Mesendoderm (in vitro differentiated cells): ENCODE data around the gene MTCH1.
"Not testable (repeated sequence)": the region's sequence is repeated elsewhere in the genome, so short reads cannot be mapped to it uniquely, and the experiment has no call there.

ENCODE experiments used
- DNase-seq: peaks from one replicate; pipeline ENCODE4 v3.0.0; 2013
- H2AK5ac ChIP-seq: 2 replicates; pipeline ENCODE4 v1.6.1; 2013; ENCODE audit warnings: low read length, inconsistent platforms
- H2BK120ac ChIP-seq: 2 replicates; pipeline ENCODE4 v1.6.1; 2013; ENCODE audit warnings: low read depth, mild to moderate bottlenecking, low read length, moderate library complexity, mixed read lengths
- H2BK15ac ChIP-seq: replicated peaks from 2 replicates; pipeline ENCODE4 v1.6.1; 2013; ENCODE audit warnings: low read depth, mild to moderate bottlenecking, moderate library complexity
- H2BK5ac ChIP-seq: 2 replicates; pipeline ENCODE4 v1.6.1; 2013; ENCODE audit warnings: low read length, inconsistent platforms
- H3K18ac ChIP-seq: 2 replicates; pipeline ENCODE4 v1.6.1; 2013; ENCODE audit warnings: mild to moderate bottlenecking, low read length, mixed read lengths
- H3K23ac ChIP-seq: one replicate; pipeline ENCODE4 v1.6.1; 2013; ENCODE audit warnings: low read length
- H3K27ac ChIP-seq: 2 replicates; pipeline ENCODE4 v1.5.1; 2013; ENCODE audit warnings: low read depth, mild to moderate bottlenecking, inconsistent platforms, low read length, moderate library complexity
- H3K27me3 ChIP-seq: 2 replicates; pipeline ENCODE4 v1.6.1; 2013; ENCODE audit warnings: low read length, control low read depth, mild to moderate bottlenecking, inconsistent platforms; ENCODE audit not compliant: insufficient read depth, poor library complexity
- H3K36me3 ChIP-seq: 2 replicates; pipeline ENCODE4 v1.6.1; 2013; ENCODE audit warnings: low read length, inconsistent platforms; ENCODE audit not compliant: control insufficient read depth, insufficient read depth
- H3K4ac ChIP-seq: one replicate; pipeline ENCODE4 v1.6.1; 2013; ENCODE audit warnings: low read depth, mild to moderate bottlenecking, low read length, moderate library complexity
- H3K4me1 ChIP-seq: 2 replicates; pipeline ENCODE4 v1.6.1; 2013; ENCODE audit warnings: low read depth, low read length, inconsistent platforms; ENCODE audit not compliant: control insufficient read depth
- H3K4me2 ChIP-seq: 2 replicates; pipeline ENCODE4 v1.6.1; 2013; ENCODE audit warnings: low read length
- H3K4me3 ChIP-seq: 2 replicates; pipeline ENCODE4 v1.5.1; 2013; ENCODE audit warnings: mild to moderate bottlenecking, low read length
- H3K56ac ChIP-seq: one replicate; pipeline ENCODE4 v1.6.1; 2013; ENCODE audit warnings: low read length
- H3K79me1 ChIP-seq: 2 replicates; pipeline ENCODE4 v1.6.1; 2013; ENCODE audit warnings: low read length, inconsistent platforms
- H3K79me2 ChIP-seq: 2 replicates; pipeline ENCODE4 v1.6.1; 2013; ENCODE audit warnings: mild to moderate bottlenecking, low read length; ENCODE audit not compliant: control insufficient read depth, insufficient read depth
- H3K9ac ChIP-seq: 2 replicates; pipeline ENCODE4 v1.6.1; 2013; ENCODE audit warnings: low read length, inconsistent platforms
- H4K5ac ChIP-seq: one replicate; pipeline ENCODE4 v1.6.1; 2013; ENCODE audit warnings: low read length
- H4K8ac ChIP-seq: one replicate; pipeline ENCODE4 v1.6.1; 2013; ENCODE audit warnings: low read depth, mild to moderate bottlenecking, control low read depth, low read length, moderate library complexity
- WGBS: extraction: QIAGEN DNeasy Blood & Tissue Kit; methylation state at CpG from one replicate; pipeline ENCODE4 v1.1.7; 2013; ENCODE audit warnings: low lambda C conversion rate, missing lambda C conversion rate; ENCODE audit not compliant: insufficient coverage; ENCODE audit errors: extremely low coverage; 5-methylcytosine and 5-hydroxymethylcytosine counted together

MTCH1 gene

DNA sequence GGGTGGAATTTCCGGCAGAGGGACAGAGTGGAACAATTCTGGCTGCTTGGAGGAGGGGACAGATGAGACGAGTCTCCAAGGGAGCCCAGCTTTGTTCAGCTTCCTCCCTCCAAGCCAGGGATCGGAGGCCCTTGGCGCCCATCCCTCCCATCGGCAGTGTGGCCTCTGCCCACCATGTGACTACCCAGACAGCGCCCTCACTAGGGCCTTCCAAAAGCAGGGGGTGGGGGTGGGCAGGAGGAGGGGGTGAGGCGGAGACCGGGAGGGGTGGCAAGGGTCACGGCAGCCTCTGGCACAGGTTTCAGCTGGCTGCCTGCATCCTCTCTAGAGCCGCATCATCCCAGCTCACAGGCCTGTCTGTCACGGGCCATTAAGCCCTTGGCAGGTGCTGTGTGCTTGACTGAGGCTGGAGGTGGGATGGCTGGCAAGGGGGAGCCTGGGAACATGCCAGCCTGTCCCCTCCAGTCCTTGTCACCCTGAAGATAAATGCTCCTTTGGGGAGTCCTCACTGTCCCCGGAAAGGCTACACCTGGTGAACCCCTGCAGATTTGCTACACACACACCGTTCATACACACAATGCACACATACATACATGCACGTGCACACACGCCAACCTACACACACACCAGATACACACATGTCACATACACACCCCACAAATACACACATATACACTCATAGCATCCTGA is 13.2 kb upstream of the MTCH1 start:
- H3K27ac ChIP-seq = no peak overlapping the region
- no peak overlapping the region for H2BK5ac ChIP-seq
- no peak overlapping the region for H3K23ac ChIP-seq
- no peak overlapping the region for H3K4ac ChIP-seq
- H4K5ac ChIP-seq = no peak overlapping the region
- no peak overlapping the region for H4K8ac ChIP-seq
- no peak overlapping the region for H3K18ac ChIP-seq
- no peak for DNase-seq
- H3K56ac ChIP-seq = no peak overlapping the region
- no peaks in the 10 kb centered on the region for H3K36me3 ChIP-seq
- H2BK15ac ChIP-seq = no peak overlapping the region
- no peak overlapping the region for H3K4me3 ChIP-seq
- WGBS = no CpG with 5 or more reads among the region's 15 CpGs
- no peaks in the 10 kb centered on the region for H3K4me1 ChIP-seq
- H2AK5ac ChIP-seq = no peak overlapping the region
- no peaks in the 10 kb centered on the region for H3K27me3 ChIP-seq
- no peaks in the 10 kb centered on the region for H3K79me2 ChIP-seq
- H3K4me2 ChIP-seq = no peak overlapping the region
- no peaks in the 10 kb centered on the region for H3K79me1 ChIP-seq
- H3K9ac ChIP-seq = no peak overlapping the region
- H2BK120ac ChIP-seq = no peak overlapping the region

DNA sequence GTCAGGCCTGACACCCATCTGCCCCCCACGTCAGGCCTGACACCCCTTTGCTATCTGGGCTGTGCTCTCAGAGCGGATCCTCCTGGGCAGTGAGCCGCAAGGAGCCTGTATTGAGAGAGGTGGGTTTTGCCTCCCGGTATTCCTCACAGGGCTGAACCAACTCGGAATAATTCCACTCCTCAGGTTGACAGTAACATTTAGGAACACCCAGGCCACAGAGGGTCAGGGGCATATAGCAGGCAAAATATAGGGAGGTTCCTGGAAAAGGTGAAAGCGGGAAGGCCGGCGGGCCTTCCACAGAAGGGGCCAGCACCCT is 12.7 kb upstream of the MTCH1 start:
- Histone ChIP-seq H3K23ac (no peak overlapping the region), H3K79me1 (no peaks in the 10 kb centered on the region), H4K8ac (no peak overlapping the region), H3K36me3 (no peaks in the 10 kb centered on the region), H2BK120ac (no peak overlapping the region), H4K5ac (no peak overlapping the region), H3K27me3 (no peaks in the 10 kb centered on the region), H3K79me2 (no peaks in the 10 kb centered on the region), H3K4me1 (no peaks in the 10 kb centered on the region), H2AK5ac (no peak overlapping the region), H2BK15ac (no peak overlapping the region), H3K9ac (no peak overlapping the region), H3K27ac (no peak overlapping the region), H3K56ac (no peak overlapping the region), H3K4me3 (no peak overlapping the region), H3K4ac (no peak overlapping the region), H3K4me2 (no peak overlapping the region), H3K18ac (no peak overlapping the region), H2BK5ac (no peak overlapping the region)
- no CpG with 5 or more reads among the region's 8 CpGs for WGBS
- DNase-seq = no peak

DNA sequence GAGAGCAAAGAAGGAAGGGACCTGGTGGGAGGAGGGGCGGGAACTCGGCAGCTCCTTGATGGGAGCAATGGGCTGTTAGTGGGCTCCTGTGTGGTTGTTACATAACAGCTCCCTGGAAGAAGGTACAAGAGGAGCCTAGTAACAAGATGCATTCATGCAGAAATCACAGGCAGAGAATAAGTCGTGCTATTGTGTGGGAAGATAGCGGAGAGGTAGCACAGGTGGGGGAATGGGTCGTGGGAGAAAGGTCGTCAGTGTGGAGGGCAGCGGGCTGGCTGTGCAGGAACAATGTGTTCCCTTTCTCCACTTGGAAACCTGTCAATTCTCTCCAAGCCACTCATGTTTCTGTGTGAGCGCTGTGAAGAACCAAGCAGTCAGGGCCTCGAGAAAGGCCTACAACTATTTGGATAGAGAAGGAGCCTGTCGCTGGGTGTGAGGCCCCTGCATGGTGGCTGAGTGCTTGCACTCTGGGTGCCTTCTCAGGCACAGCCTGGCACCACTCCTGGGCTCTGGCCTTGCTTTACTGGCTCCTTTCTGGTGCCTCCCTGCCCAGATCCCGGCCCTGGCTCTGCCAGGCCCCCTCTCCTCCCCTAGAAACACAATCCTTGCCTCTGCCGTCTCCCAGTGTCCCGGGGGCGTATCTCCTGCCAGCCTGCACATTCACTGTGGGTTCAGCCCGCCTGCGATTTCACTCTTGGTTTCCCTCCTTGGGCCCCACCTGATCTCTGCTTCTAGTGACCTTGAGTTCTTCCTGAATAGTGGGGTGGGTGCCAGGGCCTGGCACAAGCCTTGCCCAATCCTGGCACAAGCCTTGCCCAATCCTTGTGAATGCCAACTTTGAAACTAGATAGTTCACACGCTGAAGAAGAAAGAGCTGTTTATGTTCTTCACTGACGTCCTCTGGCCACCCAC is 12.1 kb upstream of the MTCH1 start:
- H3K4me3 ChIP-seq = no peak overlapping the region
- no peak overlapping the region for H4K8ac ChIP-seq
- no peak overlapping the region for H2BK5ac ChIP-seq
- no peak overlapping the region for H2BK120ac ChIP-seq
- H3K23ac ChIP-seq = no peak overlapping the region
- H3K4ac ChIP-seq = no peak overlapping the region
- H3K79me2 ChIP-seq = no peaks in the 10 kb centered on the region
- no peak overlapping the region for H4K5ac ChIP-seq
- H3K56ac ChIP-seq = no peak overlapping the region
- H3K4me1 ChIP-seq = no peaks in the 10 kb centered on the region
- H2BK15ac ChIP-seq = no peak overlapping the region
- H3K36me3 ChIP-seq = no peaks in the 10 kb centered on the region
- no peaks in the 10 kb centered on the region for H3K27me3 ChIP-seq
- H3K9ac ChIP-seq = no peak overlapping the region
- no peak overlapping the region for H3K18ac ChIP-seq
- no peak for DNase-seq
- H3K4me2 ChIP-seq = no peak overlapping the region
- H2AK5ac ChIP-seq = no peak overlapping the region
- no peak overlapping the region for H3K27ac ChIP-seq
- no peaks in the 10 kb centered on the region for H3K79me1 ChIP-seq
- WGBS = no CpG with 5 or more reads among the region's 18 CpGs

DNA sequence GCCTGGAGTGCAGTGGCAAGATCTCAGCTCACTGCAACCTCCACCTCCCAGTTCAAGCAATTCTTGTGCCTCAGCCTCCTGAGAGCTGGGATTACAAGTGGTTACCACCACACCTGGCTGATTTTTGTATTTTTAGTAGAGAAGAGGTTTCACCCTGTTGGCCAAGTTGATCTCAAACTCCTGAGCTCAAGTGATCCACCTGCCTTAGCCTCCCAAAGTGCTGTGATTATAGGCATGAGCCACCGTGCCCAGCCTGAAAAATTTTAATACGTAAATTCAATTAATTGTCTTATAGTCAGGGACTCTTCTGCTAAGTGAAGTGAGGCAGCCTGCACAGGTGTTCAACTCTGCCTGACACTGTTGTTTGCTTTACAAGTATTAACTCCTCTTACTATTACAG is 4.4 kb upstream of the MTCH1 start:
- H3K4ac ChIP-seq, H2BK5ac ChIP-seq, H4K5ac ChIP-seq, H3K23ac ChIP-seq, H3K27me3 ChIP-seq, H3K79me1 ChIP-seq, H3K79me2 ChIP-seq, H2BK120ac ChIP-seq, H3K27ac ChIP-seq, H3K56ac ChIP-seq, H3K9ac ChIP-seq, H4K8ac ChIP-seq, H3K4me3 ChIP-seq, H3K4me2 ChIP-seq, H3K18ac ChIP-seq, H2AK5ac ChIP-seq, H3K4me1 ChIP-seq, H2BK15ac ChIP-seq, DNase-seq, H3K36me3 ChIP-seq: not testable (repeated sequence)
- no CpG with 5 or more reads among the region's 2 CpGs for WGBS

DNA sequence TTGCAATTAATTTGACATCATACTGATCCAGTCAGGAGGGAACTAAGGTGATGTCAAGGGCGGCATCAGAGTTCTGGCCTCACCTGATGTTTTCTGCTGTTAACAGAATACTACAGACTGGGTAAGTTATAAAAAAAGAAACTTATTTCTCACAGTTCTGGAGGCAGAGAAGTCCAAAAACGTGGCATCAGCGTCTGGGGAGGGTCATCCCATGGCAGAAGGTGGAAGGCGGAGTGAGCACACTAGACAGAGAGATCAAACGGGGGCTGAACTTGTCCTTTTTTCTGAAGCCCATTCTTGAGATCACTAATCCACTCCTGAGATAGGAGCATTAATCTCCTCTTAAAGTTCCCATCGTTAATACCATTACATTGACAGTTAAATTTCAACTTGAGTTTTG is 3.3 kb upstream of the MTCH1 start:
- H3K79me1 ChIP-seq = peaks cover under 1% of the 10 kb centered on the region
- H3K4ac ChIP-seq = no peak overlapping the region
- no peak overlapping the region for H3K27ac ChIP-seq
- H3K23ac ChIP-seq = no peak overlapping the region
- H2BK120ac ChIP-seq = no peak overlapping the region
- H4K5ac ChIP-seq = no peak overlapping the region
- H2BK5ac ChIP-seq = no peak overlapping the region
- H3K9ac ChIP-seq = no peak overlapping the region
- no peak for DNase-seq
- H3K4me1 ChIP-seq = peaks cover 8% of the 10 kb centered on the region
- no peak overlapping the region for H3K56ac ChIP-seq
- no CpG with 5 or more reads among the region's 6 CpGs for WGBS
- H3K18ac ChIP-seq = no peak overlapping the region
- peaks cover 16% of the 10 kb centered on the region for H3K79me2 ChIP-seq
- H3K27me3 ChIP-seq = no peaks in the 10 kb centered on the region
- no peak overlapping the region for H2BK15ac ChIP-seq
- H4K8ac ChIP-seq = no peak overlapping the region
- H2AK5ac ChIP-seq = no peak overlapping the region
- H3K4me3 ChIP-seq = no peak overlapping the region
- H3K4me2 ChIP-seq = no peak overlapping the region
- no peaks in the 10 kb centered on the region for H3K36me3 ChIP-seq
